Renal cortex interstitium (tissue), 11 donors: ENCODE data around the gene SAXO1. TPM values are rescaled to one million over a fixed set of nuclear protein-coding genes. Genes with fewer than 3 reads are reported as not detected.
"Not testable (repeated sequence)": the region's sequence is repeated elsewhere in the genome, so short reads cannot be mapped to it uniquely, and the experiment has no call there.

Experiments used
- DNase-seq, 11 donors: peaks; one replicate each; pipeline ENCODE4 v3.0.0-alpha.2; 2013; ENCODE audit warnings: low read depth in 9 of 11, low spot score in 4 of 11; ENCODE audit errors: extremely low read depth in 1 of 11
- polyA plus RNA-seq, 3 donors: library from polyadenylated mRNA; unstranded; fragments of 120-200 nt; gene quantifications; one replicate each; pipeline ENCODE4 v1.2.1, GENCODE V29; 2013; ENCODE audit not compliant: insufficient read length in 3 of 3

Gene SAXO1
- polyA plus RNA-seq, 3 donors, result 0.09 to 0.29 (median 0.19) TPM

DNA sequence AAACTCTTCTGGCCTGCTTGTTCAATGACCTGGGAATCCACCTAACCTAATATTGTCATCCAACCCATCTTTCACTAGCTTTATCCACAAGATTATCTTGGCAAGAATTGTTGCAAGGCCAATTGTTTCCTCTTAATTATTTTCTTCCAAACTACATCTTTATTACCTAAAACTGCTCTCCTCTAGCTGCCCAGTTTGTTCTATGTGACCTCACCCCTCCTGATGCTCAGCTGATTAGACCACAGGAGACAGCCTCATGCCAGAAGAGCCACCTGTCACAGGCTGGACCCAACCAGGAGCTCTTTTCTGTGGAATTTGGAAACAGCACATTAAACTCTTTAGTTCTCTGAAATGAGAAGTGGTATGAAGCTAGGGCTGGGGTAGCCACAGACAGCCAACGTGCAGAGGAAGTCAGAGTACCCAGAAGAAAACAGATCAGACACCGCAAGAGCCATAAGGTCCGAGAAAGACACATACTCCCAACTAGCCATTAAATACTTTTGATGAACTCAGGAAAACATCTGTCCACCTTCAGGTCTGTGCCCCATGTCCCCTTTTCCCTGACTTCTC, 12.0 kb downstream of the SAXO1 start:
- DNase-seq, result no peak

DNA sequence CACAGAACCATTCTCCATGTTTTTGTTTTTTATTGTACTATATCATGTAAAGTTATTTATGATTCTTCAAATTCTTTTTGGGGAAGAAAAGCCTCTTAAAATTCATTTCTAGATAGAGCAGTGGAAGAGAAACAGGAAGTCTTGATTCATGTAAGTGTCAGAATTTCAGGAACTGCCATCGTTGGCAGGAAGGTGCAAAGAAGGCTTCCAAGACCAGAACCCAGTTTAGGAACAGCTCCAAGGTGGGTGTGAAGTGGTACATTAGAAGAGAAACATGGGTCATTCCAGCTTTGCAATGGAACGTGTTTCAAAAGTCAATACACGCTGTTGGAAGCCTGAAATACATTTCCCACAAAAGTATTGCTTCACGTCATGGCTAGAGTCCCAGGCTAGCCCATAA, 14.8 kb downstream of the SAXO1 start:
- DNase-seq, result no peak

DNA sequence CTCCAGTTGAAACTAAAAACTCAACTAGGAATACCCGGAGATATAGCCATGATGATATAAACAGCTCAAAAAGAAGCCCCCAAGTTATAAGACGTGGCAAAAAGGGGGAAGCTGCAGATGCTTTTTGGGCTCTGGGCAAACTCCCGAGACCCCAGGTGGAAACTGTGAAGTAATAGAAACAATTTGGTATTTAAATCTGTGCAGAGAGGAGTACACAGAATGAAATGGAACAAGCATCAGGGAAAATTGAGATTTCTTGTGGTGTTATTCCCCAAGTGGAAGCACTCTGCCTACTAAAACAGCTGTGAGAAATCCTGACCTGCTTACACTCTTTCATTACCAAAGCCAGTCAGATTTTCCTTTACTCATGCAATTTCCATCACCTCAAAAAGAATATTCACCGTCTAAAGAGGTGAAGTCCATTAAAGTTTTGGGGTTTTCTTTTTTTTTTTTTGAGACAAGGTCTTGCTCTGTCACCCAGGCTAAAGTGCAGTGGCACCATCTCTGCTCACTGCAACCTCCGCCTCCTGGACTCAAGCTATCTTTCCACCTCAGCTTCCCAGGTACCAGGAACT, 23.5 kb downstream of the SAXO1 start:
- DNase-seq, result no peak

DNA sequence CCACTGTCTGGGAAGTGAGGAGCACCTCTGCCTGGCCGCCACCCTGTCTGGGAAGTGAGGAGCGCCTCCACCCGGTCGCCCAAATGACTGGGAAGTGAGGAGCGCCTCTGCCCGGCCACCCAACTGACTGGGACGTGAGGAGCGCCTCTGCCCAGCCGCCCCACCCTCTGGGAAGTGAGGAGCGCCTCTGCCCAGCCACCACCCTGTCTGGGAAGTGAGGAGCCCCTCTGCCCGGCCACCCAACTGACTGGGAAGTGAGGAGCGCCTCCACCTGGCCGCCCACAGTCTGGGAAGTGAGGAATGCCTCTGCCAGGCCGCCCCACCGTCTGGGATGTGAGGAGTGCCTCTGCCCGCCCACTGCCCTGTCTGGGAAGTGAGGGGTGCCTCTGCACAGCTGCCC, 32.9 kb downstream of the SAXO1 start:
- no peak for DNase-seq

DNA sequence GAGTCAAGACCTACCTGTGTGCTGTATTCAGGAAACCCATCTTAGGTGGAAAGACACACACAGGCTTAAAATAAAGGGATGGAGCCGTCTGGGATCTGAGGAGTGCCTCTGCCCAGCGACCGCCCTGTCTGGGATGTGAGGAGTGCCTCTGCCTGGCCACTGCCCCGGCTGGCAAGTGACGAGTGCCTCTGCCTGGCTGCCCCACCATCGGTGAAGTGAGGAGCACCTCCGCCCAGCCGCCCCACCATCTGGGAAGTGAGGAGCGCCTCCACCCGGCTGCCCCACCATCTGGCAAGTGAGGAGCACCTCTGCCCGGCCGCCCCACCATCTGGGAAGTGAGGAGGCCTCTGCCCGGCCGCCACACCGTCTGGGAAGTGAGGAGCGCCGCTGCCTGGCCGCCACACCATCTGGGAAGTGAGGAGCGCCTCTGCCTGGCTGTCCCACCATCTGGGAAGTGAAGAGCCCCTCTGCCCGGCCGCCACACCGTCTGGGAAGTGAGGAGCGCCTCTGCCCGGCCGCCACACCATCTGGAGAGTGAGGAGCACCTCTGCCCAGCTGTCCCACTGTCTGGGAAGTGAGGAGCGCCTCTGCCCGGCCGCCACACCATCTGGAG, 33.7 kb downstream of the SAXO1 start:
- no peak for DNase-seq

DNA sequence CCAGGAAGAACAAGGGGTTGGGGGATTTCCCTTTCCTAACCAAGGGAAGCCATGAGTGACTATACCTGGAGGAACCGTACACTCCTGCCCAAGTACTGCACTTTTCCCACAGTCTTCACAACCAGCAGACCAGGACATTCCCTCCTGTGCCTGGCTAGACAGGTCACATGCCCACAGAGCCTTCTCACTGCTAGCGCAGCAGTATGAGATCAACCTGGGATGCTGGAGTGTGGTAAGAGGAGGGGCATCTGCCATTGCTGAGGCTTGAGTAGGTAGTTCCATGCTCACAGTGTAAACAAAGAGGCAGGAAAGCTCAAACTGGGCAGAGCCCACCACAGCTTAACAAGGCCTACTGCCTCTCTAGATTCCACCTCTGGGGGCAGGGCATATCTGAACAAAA, 35.9 kb downstream of the SAXO1 start:
- no peak for DNase-seq

DNA sequence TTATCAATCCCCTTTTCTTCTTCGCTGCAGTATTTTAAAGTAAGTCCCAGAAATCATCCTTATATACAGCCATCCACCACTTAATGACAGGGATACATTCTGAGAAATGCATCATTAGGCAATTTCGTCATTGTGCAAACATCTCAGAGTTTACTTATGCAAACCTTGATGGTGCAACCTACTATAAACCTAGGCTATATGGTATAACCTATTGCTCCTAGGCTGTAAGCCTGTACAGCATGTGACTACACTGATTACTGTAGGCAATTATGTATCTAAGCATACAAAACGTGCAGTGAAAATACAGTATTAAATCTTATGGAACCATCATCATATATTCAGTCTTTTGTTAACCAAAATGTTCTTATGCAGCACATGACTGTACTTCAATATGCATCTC, 36.8 kb downstream of the SAXO1 start:
- no peak for DNase-seq

DNA sequence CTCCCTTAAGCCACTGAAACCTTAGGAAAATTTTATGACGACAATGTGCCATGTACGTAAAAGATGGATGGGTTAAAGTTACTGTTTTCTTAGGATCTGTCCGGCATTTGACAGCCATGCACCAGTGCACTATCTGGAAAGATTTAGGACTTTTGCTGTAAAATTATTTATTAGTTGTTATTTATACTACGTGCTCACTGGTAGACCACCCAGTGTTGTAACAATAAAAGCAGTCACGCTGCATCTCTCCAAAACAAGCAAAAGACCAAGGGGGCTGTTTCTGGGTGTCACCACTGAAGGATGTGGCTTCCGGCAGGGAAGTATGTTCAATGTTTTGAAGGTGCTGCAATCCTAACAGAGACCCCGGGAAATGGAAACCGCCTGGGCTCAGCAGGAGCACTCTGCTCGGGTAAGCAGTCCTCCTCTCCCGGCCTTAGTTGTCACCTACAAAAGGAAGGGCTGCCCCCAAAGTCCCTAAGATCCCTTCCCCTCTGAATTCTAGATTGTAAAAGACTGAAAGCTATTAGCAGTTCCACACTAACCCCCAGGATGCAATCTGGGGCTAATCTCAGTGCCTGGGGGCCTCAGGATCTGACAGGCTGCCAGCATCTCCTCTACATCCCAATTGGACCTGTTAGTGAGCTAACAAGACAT, 38.6 kb downstream of the SAXO1 start:
- DNase-seq, result no peak

DNA sequence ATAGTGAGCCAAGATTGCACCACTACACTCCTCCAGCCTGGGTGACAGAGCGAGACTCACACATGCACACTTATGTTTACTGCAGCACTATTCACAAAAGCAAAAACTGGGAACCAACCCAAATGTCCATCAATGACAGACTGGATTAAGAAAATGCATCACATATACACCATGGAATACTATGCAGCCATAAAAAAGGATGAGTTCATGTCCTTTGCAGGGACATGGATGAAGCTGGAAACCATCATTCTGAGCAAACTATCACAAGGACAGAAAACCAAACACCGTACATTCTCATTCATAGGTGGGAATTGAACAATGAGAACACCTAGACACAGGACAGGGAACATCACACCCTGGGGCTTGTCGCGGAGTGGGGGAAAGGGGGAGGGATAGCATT, 41.8 kb downstream of the SAXO1 start:
- not testable (repeated sequence) for DNase-seq

DNA sequence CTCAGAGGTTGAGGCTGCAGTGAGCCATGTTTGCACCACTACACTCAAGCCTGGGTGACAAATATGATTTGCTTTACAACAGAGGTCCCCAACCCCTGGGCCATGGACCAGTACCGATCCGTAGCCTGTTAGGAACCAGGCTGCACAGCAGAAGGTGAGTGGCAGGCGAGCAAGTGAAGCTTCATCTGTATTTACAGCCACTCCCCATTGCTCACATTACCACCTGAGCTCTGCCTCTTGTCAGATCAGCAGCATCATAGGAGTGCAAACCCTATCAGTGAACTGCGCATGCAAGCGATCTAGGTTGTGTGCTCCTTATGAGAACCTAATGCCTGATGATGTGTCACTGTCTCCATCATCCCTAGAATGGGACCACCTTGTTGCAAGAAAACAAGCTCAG, 42.5 kb downstream of the SAXO1 start:
- no peak for DNase-seq

DNA sequence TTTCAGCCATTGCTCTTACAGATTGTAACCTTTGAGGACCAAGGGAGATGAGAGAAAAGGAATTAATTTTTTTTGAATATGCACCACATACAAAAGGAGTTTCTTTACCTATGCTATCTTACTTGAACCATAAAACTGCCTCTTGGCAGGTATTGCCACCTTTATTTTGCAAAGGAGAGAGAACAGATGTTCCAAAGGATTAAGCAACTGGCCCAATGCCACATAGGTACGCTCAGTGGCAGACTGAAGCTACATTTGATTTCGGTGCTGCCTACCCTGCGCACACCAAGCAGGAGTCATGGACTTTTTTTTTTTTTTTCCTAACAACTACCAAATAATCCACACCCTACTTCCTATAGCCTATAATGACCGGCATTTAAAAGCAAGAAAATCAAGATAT, 43.1 kb downstream of the SAXO1 start:
- no peak for DNase-seq

DNA sequence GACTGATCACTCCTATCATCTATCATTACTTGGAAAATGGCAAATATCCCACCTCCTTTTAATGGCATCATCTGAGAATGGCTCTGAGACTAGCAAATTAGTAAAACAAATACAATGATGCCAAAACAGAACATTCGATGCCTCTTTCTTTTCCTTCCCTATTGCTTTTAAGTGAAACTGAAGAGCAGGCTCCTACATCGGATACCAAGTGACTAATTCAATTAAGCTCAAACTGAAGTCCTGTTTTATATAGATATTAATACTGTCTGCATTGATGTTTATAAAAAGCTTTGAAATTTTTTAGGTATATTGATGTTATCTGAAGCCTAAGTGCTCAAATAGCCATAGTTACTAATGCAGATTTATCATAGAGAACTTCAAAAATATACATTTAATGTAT, 43.9 kb downstream of the SAXO1 start:
- DNase-seq, result no peak

DNA sequence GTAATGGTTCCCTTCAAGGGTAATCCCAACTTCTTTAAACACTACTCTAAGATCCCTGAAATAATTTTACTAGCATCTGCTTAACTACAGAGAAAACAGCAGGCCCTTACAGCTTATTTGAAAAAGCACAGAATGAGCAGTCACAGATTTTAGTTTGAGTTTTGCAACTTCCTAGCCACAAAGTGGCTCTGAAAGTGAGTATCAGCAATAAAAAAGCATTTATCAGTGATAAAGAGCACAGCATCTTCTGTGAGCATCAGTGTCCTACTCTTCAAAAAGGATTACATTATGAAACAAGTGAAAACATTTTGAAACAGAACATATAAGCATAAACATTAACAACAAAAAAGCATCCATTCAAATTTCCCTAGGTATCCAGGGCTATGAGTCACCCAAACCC, 45.0 kb downstream of the SAXO1 start:
- no peak for DNase-seq

DNA sequence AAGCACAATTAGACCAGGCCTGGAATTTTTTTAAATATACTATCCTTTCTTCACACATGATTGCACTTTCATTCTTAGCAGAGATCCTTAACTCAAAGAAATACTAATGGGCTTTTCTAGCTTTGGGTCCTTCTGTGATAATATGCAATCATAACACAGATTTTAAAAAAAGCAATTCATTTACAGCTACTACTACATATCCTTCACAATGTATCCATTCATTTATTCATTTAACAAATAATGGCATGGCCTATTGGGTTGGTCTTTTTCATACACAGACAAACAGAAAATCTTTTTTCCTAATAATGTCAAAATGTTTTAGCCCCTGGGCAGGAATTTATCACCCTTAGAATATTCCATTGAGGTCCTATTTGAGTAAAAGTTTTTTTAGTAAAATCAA, 47.0 kb downstream of the SAXO1 start:
- DNase-seq, result no peak

DNA sequence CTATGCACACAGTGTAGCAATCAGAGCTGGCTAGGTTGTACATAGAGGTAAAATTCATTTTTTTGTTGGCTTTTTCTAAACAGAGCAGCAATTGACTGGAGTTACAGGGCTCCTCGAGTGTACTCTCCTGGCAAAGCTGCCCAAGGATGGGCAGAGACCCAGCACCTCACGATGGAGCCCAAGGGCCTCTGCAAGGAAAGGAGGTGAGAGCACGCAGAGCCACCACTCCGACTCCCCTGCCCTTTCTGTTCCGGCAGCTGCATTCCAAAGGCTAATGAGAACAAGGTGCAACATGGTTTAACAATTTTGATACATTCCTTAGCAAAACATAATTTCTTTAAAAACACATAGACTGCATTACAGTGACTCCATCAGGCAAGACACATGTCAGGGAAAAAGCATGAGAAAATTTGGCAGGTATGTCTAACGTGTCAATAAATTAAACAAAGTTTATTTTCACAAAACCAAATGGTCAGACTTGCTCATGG, 47.5 kb downstream of the SAXO1 start:
- DNase-seq, result no peak

DNA sequence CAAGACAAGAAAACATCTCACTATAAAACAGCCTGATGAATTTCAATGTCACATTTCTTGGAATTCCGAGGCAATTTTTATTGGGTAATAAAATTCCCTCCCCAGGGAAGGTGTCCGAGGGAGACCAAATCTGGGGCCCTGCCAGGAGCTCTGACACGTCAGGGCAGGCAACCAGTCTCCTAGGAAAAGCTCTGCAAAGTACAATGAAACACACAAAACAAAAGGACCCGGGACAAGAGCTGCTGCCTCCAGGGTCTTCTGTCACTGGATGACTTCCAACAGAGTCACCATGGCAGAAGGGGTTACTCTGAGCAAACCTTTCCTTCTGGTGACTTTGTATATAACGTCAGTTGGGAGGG, 50.8 kb downstream of the SAXO1 start:
- no peak for DNase-seq

DNA sequence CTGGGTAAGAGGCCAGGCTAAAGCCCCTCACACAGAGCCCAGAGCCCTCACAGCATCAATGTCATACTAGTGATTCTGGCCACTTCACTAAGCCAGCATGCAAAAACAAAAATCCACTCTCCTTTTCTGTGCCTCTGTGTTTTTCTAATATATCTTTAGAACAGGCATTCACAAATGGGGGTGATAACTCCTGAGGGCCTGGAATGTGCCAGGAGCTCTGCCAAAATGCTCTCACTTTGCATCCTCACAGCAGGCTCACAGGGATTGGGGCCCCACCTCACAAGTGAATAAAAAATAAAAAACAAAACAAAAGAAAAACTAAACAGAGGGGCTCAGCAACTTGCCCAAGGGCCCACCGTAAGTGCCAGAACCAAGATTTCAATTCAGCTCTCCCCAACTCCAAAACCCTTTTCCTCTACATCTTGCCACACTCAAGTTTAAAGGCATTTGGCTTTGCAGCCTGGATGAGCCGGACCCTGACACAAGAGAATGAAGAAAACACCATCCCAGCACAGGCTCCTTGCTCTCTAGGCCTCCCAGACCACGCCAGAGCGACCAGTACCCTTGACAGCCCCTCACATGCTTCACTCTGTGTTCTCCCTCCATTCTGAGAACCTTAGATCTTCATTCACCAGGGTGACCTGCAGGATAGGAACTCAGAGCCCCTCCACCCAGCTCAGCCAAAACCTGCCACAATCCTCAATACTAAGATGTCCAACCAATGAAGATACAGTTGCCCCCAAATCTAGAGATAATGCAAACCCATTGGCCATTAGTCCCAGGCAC, 51.3 kb downstream of the SAXO1 start:
- no peak for DNase-seq

DNA sequence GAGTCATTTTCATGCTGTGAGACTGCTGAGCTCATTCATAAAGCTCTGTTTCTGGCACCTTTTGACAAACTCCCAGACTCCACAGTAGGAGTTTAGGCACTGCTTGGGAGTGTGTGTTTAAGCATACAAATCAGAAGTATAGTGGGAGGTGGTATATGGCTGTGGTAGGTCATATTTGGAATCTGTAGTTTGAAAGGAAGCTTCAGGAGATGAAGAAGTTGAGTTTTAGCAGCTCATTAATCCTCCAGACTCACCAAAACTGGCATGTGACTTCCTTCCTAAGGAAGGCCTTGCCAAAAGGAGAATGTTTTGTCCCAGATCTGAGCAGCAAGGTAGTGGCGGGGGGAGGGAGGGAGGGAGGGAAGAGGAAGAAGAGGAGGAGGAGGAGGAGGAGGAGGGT, 52.8 kb downstream of the SAXO1 start:
- no peak for DNase-seq

DNA sequence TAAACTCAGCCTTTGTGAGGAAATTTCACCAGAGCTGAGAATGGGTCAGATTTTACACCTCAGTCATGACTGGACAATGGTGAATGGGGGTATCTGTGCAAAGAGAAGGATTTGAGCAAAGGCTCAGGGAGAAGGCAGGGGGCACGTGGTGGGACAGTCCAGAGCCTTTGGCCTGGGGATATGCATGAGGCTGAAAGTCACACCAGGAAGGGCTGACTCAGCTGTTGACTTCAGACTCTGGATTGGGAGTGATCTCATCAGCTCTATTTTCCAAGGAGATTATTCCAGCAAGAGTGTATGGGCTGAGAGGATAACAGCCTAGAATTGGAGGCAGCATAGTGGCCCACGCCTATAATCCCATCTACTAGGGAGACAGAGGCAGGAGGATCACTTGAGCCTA, 53.6 kb downstream of the SAXO1 start:
- DNase-seq, result no peak

DNA sequence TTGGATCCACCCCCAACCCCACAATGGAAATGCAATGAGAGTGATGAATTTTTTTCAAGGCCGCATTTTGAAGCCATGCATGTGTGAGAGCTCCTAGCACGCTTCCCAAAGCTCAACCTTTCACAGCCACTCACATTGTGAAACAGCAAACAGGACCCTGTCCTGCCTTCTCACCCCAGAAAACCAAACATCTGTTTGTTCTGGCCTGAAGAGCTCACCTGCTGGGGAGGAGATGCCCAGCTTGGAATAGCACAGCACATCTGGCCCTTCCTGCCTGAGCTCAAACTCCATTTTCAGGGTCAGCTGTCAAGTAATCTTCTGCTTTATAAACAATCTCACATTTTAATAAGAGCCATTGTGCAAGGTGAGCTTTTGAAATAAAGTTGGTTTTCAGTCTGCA, 54.8 kb downstream of the SAXO1 start:
- no peak for DNase-seq
